Epithelial cell of esophagus (primary cell): ENCODE data around the gene TNP2.

ENCODE experiments used
- DNase-seq: peaks from one replicate; pipeline ENCODE4 v3.0.0; 2010; ENCODE audit warnings: low read depth
- H3K4me3 ChIP-seq: 2 replicates; pipeline ENCODE4 v1.5.1; 2011; ENCODE audit warnings: mild to moderate bottlenecking, low read length, control low read depth
- CTCF ChIP-seq: IDR thresholded peaks from 2 replicates; pipeline ENCODE4 v1.5.1; 2011; ENCODE audit warnings: low read depth, mild to moderate bottlenecking, low read length, control low read depth, inconsistent platforms; ENCODE audit not compliant: insufficient read depth; ENCODE audit errors: missing control alignments

TNP2 gene

GRCh38 chr16:11236461-11237254 is 32.5 kb downstream of the TNP2 start:
- DNase-seq = no peak
- no peak for TF ChIP-seq CTCF
- no peak overlapping the region for H3K4me3 ChIP-seq

GRCh38 chr16:11235703-11235991 is 33.5 kb downstream of the TNP2 start:
- no peak overlapping the region for H3K4me3 ChIP-seq
- DNase-seq = no peak
- TF ChIP-seq CTCF = no peak

- H3K4me3 ChIP-seq = no peak overlapping the region
- no peak for TF ChIP-seq CTCF
- no peak for DNase-seq
Measured at GRCh38 chr16:11234884-11235702, 34.0 kb downstream of the TNP2 start.

GRCh38 chr16:11233727-11234376 is 35.3 kb downstream of the TNP2 start:
- TF ChIP-seq CTCF = no peak
- DNase-seq = no peak
- no peak overlapping the region for H3K4me3 ChIP-seq

- no peak for DNase-seq
- no peak for TF ChIP-seq CTCF
- H3K4me3 ChIP-seq = no peak overlapping the region
Measured at GRCh38 chr16:11232852-11233726, 36.0 kb downstream of the TNP2 start.

- no peak for DNase-seq
- H3K4me3 ChIP-seq = no peak overlapping the region
Measured at GRCh38 chr16:11232302-11232851, 36.7 kb downstream of the TNP2 start.

More at GRCh38 chr16:11232302-11232851, 36.7 kb downstream of the TNP2 start:
- no peak for TF ChIP-seq CTCF
